H1 (cell line): ENCODE data around the gene CARD11. TPM values are rescaled to one million over a fixed set of nuclear protein-coding genes. Genes with fewer than 3 reads are reported as not detected.

ENCODE experiments used
- CTCF ChIA-PET: fragments of 300-600 bp; sonication (Branson Sonifier 250); formaldehyde crosslinking; loops from one replicate; lab custom pipeline; 2021; ENCODE audit not compliant: partially characterized antibody; lab: Charles Lee
- POLR2A ChIA-PET: fragments of 300-600 bp; sonication (Branson Sonifier 250); formaldehyde crosslinking; loops from one replicate; lab custom pipeline; 2021; ENCODE audit warnings: inconsistent platforms; ENCODE audit not compliant: partially characterized antibody; lab: Charles Lee
- DNase-seq, 2 experiments: peaks; one replicate each; pipeline versions ENCODE4 v3.0.0 to v3.0.0-alpha.2; 2010 to 2022; ENCODE audit warnings: low spot score in 2 of 2, low read depth in 1 of 2, mixed read lengths in 1 of 2
- FAIRE-seq: peaks from 2 replicates; lab custom pipeline; 2011; peaks lifted over from hg19 to GRCh38; lab: Jason Lieb, UNC
- H2AFZ ChIP-seq: 2 replicates; pipeline ENCODE4 v1.8.1; 2012; ENCODE audit warnings: low read length, inconsistent platforms
- H2AK5ac ChIP-seq: 2 replicates; pipeline ENCODE4 v1.6.1; 2013; ENCODE audit warnings: low read depth, low read length
- H2BK120ac ChIP-seq: replicated peaks from 2 replicates; pipeline ENCODE3; 2013; ENCODE audit warnings: low read depth, low read length, inconsistent platforms
- H2BK12ac ChIP-seq: 2 replicates; pipeline ENCODE4 v1.6.1; 2013; ENCODE audit warnings: low read depth, low read length
- H2BK15ac ChIP-seq: 2 replicates; pipeline ENCODE4 v1.6.1; 2013; ENCODE audit warnings: low read length
- H2BK20ac ChIP-seq: 2 replicates; pipeline ENCODE4 v1.6.1; 2013; ENCODE audit warnings: low read length
- H2BK5ac ChIP-seq: 2 replicates; pipeline ENCODE4 v1.6.1; 2013; ENCODE audit warnings: low read depth, low read length
- H3K14ac ChIP-seq: 2 replicates; pipeline ENCODE4 v1.6.1; 2013; ENCODE audit warnings: inconsistent platforms; ENCODE audit not compliant: insufficient read length
- H3K18ac ChIP-seq: 2 replicates; pipeline ENCODE4 v1.6.1; 2013; ENCODE audit warnings: low read length; ENCODE audit errors: extremely low read depth
- H3K23ac ChIP-seq: 2 replicates; pipeline ENCODE4 v1.6.1; 2013; ENCODE audit warnings: inconsistent platforms; ENCODE audit not compliant: insufficient read length
- H3K23me2 ChIP-seq: 2 replicates; pipeline ENCODE4 v1.6.1; 2013; ENCODE audit warnings: low read depth, low read length
- H3K27ac ChIP-seq: 2 replicates; pipeline ENCODE4 v1.6.1; 2011; ENCODE audit warnings: low read depth, low read length, inconsistent platforms
- H3K27me3 ChIP-seq, 4 experiments: replicated peaks in 1 of 4; 1 replicate in 1 of 4; 2 replicates in 3 of 4; pipeline versions ENCODE4 v1.6.1 to v1.8.1; 2011 to 2013; ENCODE audit warnings: low read length in 3 of 4, mild to moderate bottlenecking in 3 of 4, inconsistent platforms in 2 of 4, mixed read lengths in 2 of 4, moderate library complexity in 1 of 4; ENCODE audit not compliant: control insufficient read depth in 3 of 4, insufficient read depth in 3 of 4; ENCODE audit errors: extremely low read depth in 1 of 4
- H3K36me3 ChIP-seq, 4 experiments: 2 replicates each; pipeline versions ENCODE4 v1.6.1 to v1.8.1; 2011 to 2013; ENCODE audit warnings: mild to moderate bottlenecking in 4 of 4, low read length in 3 of 4, moderate library complexity in 2 of 4, control low read depth in 1 of 4, inconsistent platforms in 1 of 4; ENCODE audit not compliant: insufficient read depth in 4 of 4, control insufficient read depth in 2 of 4
- H3K4ac ChIP-seq: replicated peaks from 2 replicates; pipeline ENCODE3; 2013; ENCODE audit warnings: low read length, low read depth, mixed read lengths, inconsistent platforms; ENCODE audit not compliant: insufficient read length
- H3K4me1 ChIP-seq, 4 experiments: replicated peaks in 1 of 4; 1 replicate in 1 of 4; 2 replicates in 3 of 4; pipeline versions ENCODE4 v1.6.1 to v1.8.1; 2011 to 2013; ENCODE audit warnings: low read length in 3 of 4, inconsistent platforms in 2 of 4, mixed read lengths in 1 of 4; ENCODE audit not compliant: insufficient read depth in 4 of 4, control insufficient read depth in 3 of 4
- H3K4me2 ChIP-seq, 2 experiments: 2 replicates each; pipeline versions ENCODE4 v1.6.1 to v1.8.1; 2011 to 2013; ENCODE audit warnings: low read depth in 2 of 2, low read length in 2 of 2, control low read depth in 1 of 2, inconsistent platforms in 1 of 2, mild to moderate bottlenecking in 1 of 2; ENCODE audit not compliant: insufficient read depth in 1 of 2
- H3K4me3 ChIP-seq, 4 experiments: fragments of 200-600, 300-600 bp in 1 of 4; sonication (generic), shearing (Covaris generic), sonication (Bioruptor Twin) in 1 of 4; 2 replicates each; pipeline versions ENCODE4 v1.5.1 to v1.8.1; 2011 to 2016; ENCODE audit warnings: low read length in 4 of 4, low read depth in 3 of 4, control low read depth in 2 of 4, inconsistent platforms in 2 of 4, mild to moderate bottlenecking in 2 of 4, mixed read lengths in 1 of 4, moderate library complexity in 1 of 4; ENCODE audit not compliant: insufficient read depth in 2 of 4; ENCODE audit errors: extremely low read depth in 1 of 4
- H3K56ac ChIP-seq: replicated peaks from 2 replicates; pipeline ENCODE3; 2013; ENCODE audit warnings: low read depth, mild to moderate bottlenecking, mixed read lengths, low read length, inconsistent platforms; ENCODE audit not compliant: insufficient read length
- H3K79me1 ChIP-seq: 2 replicates; pipeline ENCODE4 v1.6.1; 2013; ENCODE audit warnings: low read depth, low read length, control low read depth
- H3K79me2 ChIP-seq, 2 experiments: 2 replicates each; pipeline versions ENCODE4 v1.6.1 to v1.8.1; 2012 to 2013; ENCODE audit warnings: low read length in 2 of 2, mild to moderate bottlenecking in 2 of 2, inconsistent platforms in 1 of 2; ENCODE audit not compliant: insufficient read depth in 2 of 2, control insufficient read depth in 1 of 2
- H3K9ac ChIP-seq, 4 experiments: replicated peaks in 1 of 4; 1 replicate in 1 of 4; 2 replicates in 3 of 4; pipeline versions ENCODE4 v1.6.1 to v1.8.1; 2011 to 2013; ENCODE audit warnings: low read depth in 3 of 4, low read length in 3 of 4, control low read depth in 2 of 4, mild to moderate bottlenecking in 2 of 4, moderate library complexity in 2 of 4, inconsistent platforms in 1 of 4; ENCODE audit errors: extremely low read depth in 1 of 4
- H3K9me3 ChIP-seq, 2 experiments: 2 replicates each; pipeline versions ENCODE4 v1.6.1 to v1.8.1; 2012 to 2013; ENCODE audit warnings: mild to moderate bottlenecking in 2 of 2, moderate library complexity in 2 of 2, control low read depth in 1 of 2, inconsistent platforms in 1 of 2, low read depth in 1 of 2, low read length in 1 of 2, mixed read lengths in 1 of 2; ENCODE audit not compliant: insufficient read depth in 2 of 2
- H4K20me1 ChIP-seq, 2 experiments: replicated peaks in 1 of 2; 2 replicates each; pipeline versions ENCODE3 to v1.8.1; 2011 to 2013; ENCODE audit warnings: inconsistent platforms in 2 of 2, low read length in 2 of 2, mild to moderate bottlenecking in 1 of 2; ENCODE audit not compliant: insufficient read depth in 2 of 2, control insufficient read depth in 1 of 2
- H4K5ac ChIP-seq: 2 replicates; pipeline ENCODE4 v1.6.1; 2013; ENCODE audit warnings: low read length, low read depth, mixed read lengths, inconsistent platforms; ENCODE audit not compliant: insufficient read length
- H4K8ac ChIP-seq: 2 replicates; pipeline ENCODE4 v1.8.0; 2013; ENCODE audit warnings: mild to moderate bottlenecking, moderate library complexity, low read length, inconsistent platforms; ENCODE audit not compliant: insufficient read depth; ENCODE audit errors: extremely low read depth
- H4K91ac ChIP-seq: replicated peaks from 2 replicates; pipeline ENCODE3; 2013; ENCODE audit warnings: low read length, mixed read lengths, inconsistent platforms; ENCODE audit not compliant: insufficient read length
- JUN ChIP-seq: IDR thresholded peaks from 2 replicates; pipeline ENCODE4 v1.6.1; 2011; ENCODE audit warnings: low read depth, mild to moderate bottlenecking, improper control_type of control experiment, low read length
- NANOG ChIP-seq: IDR thresholded peaks from 2 replicates; pipeline ENCODE4 v1.6.1; 2011; ENCODE audit warnings: low read length, low read depth, mild to moderate bottlenecking, inconsistent platforms; ENCODE audit not compliant: insufficient read depth, poor library complexity, severe bottlenecking
- PHF8 ChIP-seq: fragments of 200-600 bp; sonication (generic); conservative IDR thresholded peaks from 2 replicates; pipeline ENCODE4 v1.7.1; 2012; ENCODE audit warnings: low read depth, mild to moderate bottlenecking, inconsistent platforms, low read length, moderate library complexity
- TCF12 ChIP-seq: IDR thresholded peaks from 2 replicates; pipeline ENCODE4 v1.6.1; 2011; ENCODE audit warnings: low read depth, mild to moderate bottlenecking, low read length
- WGBS, 2 experiments: shearing (Covaris generic) in 1 of 2; methylation state at CpG; one replicate each; pipeline versions ENCODE4 v1.1.6 to v1.1.7; 2013 to 2015; ENCODE audit warnings: low lambda C conversion rate in 2 of 2, mixed read lengths in 2 of 2, inconsistent platforms in 1 of 2, low coverage in 1 of 2, missing lambda C conversion rate in 1 of 2; ENCODE audit not compliant: insufficient replicate concordance in 2 of 2, insufficient coverage in 1 of 2, insufficient read length in 1 of 2; ENCODE audit errors: extremely low coverage in 1 of 2, missing lambda C conversion rate in 1 of 2; 5-methylcytosine and 5-hydroxymethylcytosine counted together
- polyA plus RNA-seq, 7 experiments: library from polyadenylated mRNA; depleted of rRNA in 3 of 7; stranded (reverse) in 5 of 7; unstranded in 2 of 7; fragments of >200 nt in 5 of 7; fragments of 200-250 nt in 2 of 7; gene quantifications; 1 replicate in 5 of 7; 2 replicates in 1 of 7; 4 replicates in 1 of 7; pipeline versions ENCODE4 v1.2.1 to v1.2.3, GENCODE V29; 2011 to 2013; ENCODE audit warnings: missing spikeins in 2 of 7, mixed read lengths in 2 of 7
- total RNA-seq: library from RNA; stranded (reverse); fragmentation: NEBNext Ultra II Directional; extraction: Animal tissue kit (Norgen Biotek cat#: 25700); gene quantifications from 2 replicates; pipeline ENCODE4 v1.2.1, GENCODE V29; 2021

CARD11 gene
- total and polyA plus RNA-seq, 2 of the 8 experiments (the other 6 are each of a cell fraction or from before 2014, with no cell fraction given) = 12.6 to 29.8 TPM

DNA sequence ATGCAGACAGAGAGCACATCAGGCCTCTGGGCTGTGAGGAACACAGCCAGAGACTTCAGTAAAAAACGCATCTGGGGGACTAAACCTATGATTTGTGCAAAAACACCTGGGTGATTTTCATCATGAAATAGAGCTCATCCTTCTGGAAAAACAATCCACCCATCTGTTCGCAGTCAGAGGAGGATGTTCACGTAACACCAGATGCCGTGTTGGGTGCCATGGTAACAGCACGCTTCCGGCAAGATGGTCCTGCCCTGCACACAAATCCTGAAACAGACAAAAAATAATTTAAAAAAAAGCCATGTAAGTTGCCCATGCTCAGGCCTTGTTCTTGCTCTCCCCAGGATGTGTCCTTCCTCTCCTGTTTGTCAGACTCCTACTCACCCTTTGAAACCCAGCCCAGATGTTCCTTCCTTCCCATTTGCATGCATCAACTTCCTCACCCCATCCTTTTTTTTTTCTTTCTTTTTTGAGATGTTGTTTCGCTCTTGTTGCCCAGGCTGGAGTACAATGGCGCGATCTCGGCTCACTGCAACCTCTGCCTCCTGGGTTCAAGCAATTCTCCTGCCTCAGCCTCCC is 171.3 kb downstream of the CARD11 start:
- no peak overlapping the region for H3K18ac ChIP-seq
- no peak overlapping the region for H2AK5ac ChIP-seq
- no peak overlapping the region for H4K5ac ChIP-seq
- H2BK120ac ChIP-seq = no peak overlapping the region
- no peak overlapping the region for H3K4me2 ChIP-seq
- no peak overlapping the region for H2BK15ac ChIP-seq
- H4K20me1 ChIP-seq = no peaks in the 10 kb centered on the region
- H3K14ac ChIP-seq = no peak overlapping the region
- no peak overlapping the region for H3K23ac ChIP-seq
- H2BK12ac ChIP-seq = no peak overlapping the region
- H3K36me3 ChIP-seq = no peaks in the 10 kb centered on the region
- CTCF ChIA-PET = interaction anchor here (0.8 to 1.3 kb wide), 2 partner anchors 14 to 288 kb away, joined by 3 read pairs; no protein-coding TSS in a partner anchor
- H4K91ac ChIP-seq = no peak overlapping the region
- H3K79me1 ChIP-seq = no peaks in the 10 kb centered on the region; the same call in 1 of the 2 replicates
- WGBS, 2 experiments = 92% methylated on average over 10 of the region's 10 CpGs; no CpG with 5 or more reads in 1 of the 2 experiments
- DNase-seq (no peak), FAIRE-seq (no peak)
- no peak overlapping the region for H3K56ac ChIP-seq
- no peak overlapping the region for H3K9ac ChIP-seq
- no peaks in the 10 kb centered on the region for H3K23me2 ChIP-seq
- H4K8ac ChIP-seq = no peak overlapping the region
- H2AFZ ChIP-seq = no peak overlapping the region
- H2BK5ac ChIP-seq = no peak overlapping the region; the same call in 1 of the 2 replicates
- no peaks in the 10 kb centered on the region for H3K9me3 ChIP-seq
- no peak overlapping the region for H2BK20ac ChIP-seq
- H3K27me3 ChIP-seq = no peaks in the 10 kb centered on the region
- peaks cover 0 to 19% (median 8%) of the 10 kb centered on the region in 4 experiments; a peak in 6 of 7 replicates for H3K4me1 ChIP-seq
- H3K4ac ChIP-seq = no peak overlapping the region
- H3K27ac ChIP-seq = no peak overlapping the region
- no peak overlapping the region for H3K4me3 ChIP-seq
- H3K79me2 ChIP-seq = no peaks in the 10 kb centered on the region
- POLR2A ChIA-PET = interaction anchor here (0.7 to 1.5 kb wide), 5 partner anchors 8 to 530 kb away, joined by 3 to 4 read pairs (median 3); no protein-coding TSS in a partner anchor
- TF ChIP-seq TCF12 (no peak), JUN (no peak), NANOG (no peak), PHF8 (no peak)
